Stomach (tissue), 9 donors: ENCODE measurements around the gene HOMER1. TPM values are rescaled to one million over a fixed set of nuclear protein-coding genes. Genes with fewer than 3 reads are reported as not detected.

Experiments used
- DNase-seq, 2 donors: peaks; one replicate each; pipeline versions ENCODE4 v3.0.0 to v3.0.0-alpha.2; 2013 to 2019
- H3K27ac ChIP-seq, 5 donors: fragments of 200-600 bp in 4 of 5; sonication (generic) in 4 of 5; one replicate each; pipeline ENCODE4 v1.5.1; 2013 to 2019; ENCODE audit warnings: mild to moderate bottlenecking in 1 of 5, moderate library complexity in 1 of 5
- H3K27me3 ChIP-seq, 3 donors: fragments of 200-600 bp; sonication (generic); one replicate each; pipeline ENCODE4 v1.5.1; 2017 to 2019; ENCODE audit warnings: mixed run types in 1 of 3
- H3K36me3 ChIP-seq, 4 donors: fragments of 200-600 bp; sonication (generic); 1 replicate in 3 of 4; 2 replicates in 1 of 4; pipeline ENCODE4 v1.5.1; 2016 to 2019
- H3K4me1 ChIP-seq, 4 donors: fragments of 200-600 bp; sonication (generic); one replicate each; pipeline ENCODE4 v1.5.1; 2016 to 2019
- H3K4me3 ChIP-seq, 4 donors: fragments of 200-600 bp; sonication (generic) in 3 of 4; one replicate each; pipeline ENCODE4 v1.5.1; 2016 to 2019; ENCODE audit warnings: mild to moderate bottlenecking in 1 of 4
- H3K9me3 ChIP-seq, 4 donors: fragments of 200-600 bp; sonication (generic); one replicate each; pipeline ENCODE4 v1.5.1; 2016 to 2019
- CTCF ChIP-seq, 7 experiments: fragments of 450-650 bp in 4 of 7; fragments of 200-600 bp in 3 of 7; sonication (generic) in 3 of 7; IDR thresholded peaks; one replicate each; pipeline ENCODE4 v1.5.1; 2016 to 2019; ENCODE audit warnings: antibody characterized with exemption in 7 of 7, control low read depth in 2 of 7, mild to moderate bottlenecking in 1 of 7
- EP300 ChIP-seq: sonication (generic); formaldehyde crosslinking; IDR thresholded peaks from one replicate; pipeline ENCODE4 v1.6.1; 2017; ENCODE audit warnings: antibody characterized with exemption
- POLR2A ChIP-seq, 4 donors: fragments of 450-650 bp; IDR thresholded peaks; one replicate each; pipeline ENCODE4 v1.6.1; 2016; ENCODE audit warnings: antibody characterized with exemption in 4 of 4, control low read depth in 2 of 4, mild to moderate bottlenecking in 1 of 4, moderate library complexity in 1 of 4
- POLR2AphosphoS5 ChIP-seq, 3 donors: sonication (generic); formaldehyde crosslinking; IDR thresholded peaks; one replicate each; pipeline ENCODE4 v1.6.1; 2016; ENCODE audit warnings: antibody characterized with exemption in 3 of 3
- WGBS, 5 donors: extraction: QIAGEN DNeasy Blood & Tissue Kit in 3 of 5; methylation state at CpG; one replicate each; pipeline versions ENCODE4 v1.1.5 to v1.1.7; 2013 to 2018; 5-methylcytosine and 5-hydroxymethylcytosine counted together
- intact Hi-C: fragments of 100-400 bp; cut with DNase I; formaldehyde crosslinking; loops from one replicate; pipeline ENCODE4 v1.15.1; 2023; ENCODE audit warnings: low total_unique reads
- polyA plus RNA-seq, 3 donors: library from polyadenylated mRNA; stranded (reverse); fragments of 200-250 nt; gene quantifications; one replicate each; pipeline ENCODE4 v1.2.3, GENCODE V29; 2013
- total RNA-seq, 5 donors: library from RNA; depleted of rRNA; stranded (reverse); fragments of >200 nt; gene quantifications; one replicate each; pipeline versions ENCODE4 v1.1.0 to v1.2.3, GENCODE V29; 2014 to 2016
- donor health status: healthy with polysubstance abuse.
- donor health status: Bipolar disorder and iron deficiency.
- donor health status: healthy.

HOMER1 gene
- total and polyA plus RNA-seq, 8 donors, result 0.85 to 21.6 (median 3.7) TPM

- TF ChIP-seq CTCF (IDR thresholded peaks at IDR 0.05), result no peak
- no peak for TF ChIP-seq POLR2A (IDR thresholded peaks at IDR 0.05)
- no peak for TF ChIP-seq POLR2AphosphoS5 (IDR thresholded peaks at IDR 0.05)
- no peak for TF ChIP-seq EP300
- Histone ChIP-seq H3K9me3 (no peaks in the 10 kb centered on the region), H3K4me3 (no peak overlapping the region), H3K27me3 (no peaks in the 10 kb centered on the region), H3K4me1 (no peaks in the 10 kb centered on the region), H3K36me3 (no peaks in the 10 kb centered on the region), H3K27ac (no peak overlapping the region)
- DNase-seq, result no peak
- intact Hi-C loops, result no loop called here
- 84 to 91% (median 89%) methylated on average over 10 of the region's 10 CpGs for WGBS, 5 donors
These were observed 164.9 kb downstream of the HOMER1 start for GRCh38 chr5:79349047-79349446.

DNA sequence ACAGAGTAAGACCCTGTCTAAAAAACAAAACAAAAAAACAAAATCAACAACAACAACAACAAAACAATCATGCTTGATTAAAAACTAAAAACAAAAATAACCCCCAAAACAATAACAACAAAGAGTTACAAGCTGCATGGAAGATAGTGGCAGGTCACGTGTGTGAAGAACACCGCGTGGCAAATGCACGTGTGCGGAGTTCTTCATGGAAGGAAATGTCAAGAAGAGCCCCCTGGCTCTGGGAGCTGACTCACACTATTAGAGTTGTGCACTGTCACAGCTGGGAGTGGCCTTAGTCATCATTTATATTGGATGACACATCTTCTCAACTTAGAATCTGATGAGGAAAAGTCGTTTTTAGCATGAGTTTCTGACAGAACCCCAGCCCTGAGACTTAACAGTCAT is 167.5 kb downstream of the HOMER1 start:
- WGBS, 5 donors, result 86 to 93% (median 92%) methylated on average over 6 of the region's 6 CpGs
- DNase-seq, result no peak
- intact Hi-C loops, result no loop called here

GRCh38 chr5:79333852-79334557 is 179.9 kb downstream of the HOMER1 start:
- Histone ChIP-seq H3K9me3 (peaks cover 0 to 5% (median 0%) of the 10 kb centered on the region in 4 donors), H3K4me1 (no peaks in the 10 kb centered on the region), H3K4me3 (no peak overlapping the region), H3K36me3 (no peaks in the 10 kb centered on the region), H3K27ac (no peak overlapping the region), H3K27me3 (no peaks in the 10 kb centered on the region)
- no peak for DNase-seq
- TF ChIP-seq EP300 (no peak), POLR2A (IDR thresholded peaks at IDR 0.05) (no peak), CTCF (IDR thresholded peaks at IDR 0.05) (no peak), POLR2AphosphoS5 (IDR thresholded peaks at IDR 0.05) (no peak)
- 73 to 85% (median 74%) methylated on average over 10 of the region's 10 CpGs for WGBS, 5 donors
- intact Hi-C loops, result no loop called here

More for the DNA sequence above, 167.5 kb downstream of the HOMER1 start:
- TF ChIP-seq EP300 (no peak), CTCF (IDR thresholded peaks at IDR 0.05) (no peak), POLR2A (IDR thresholded peaks at IDR 0.05) (no peak), POLR2AphosphoS5 (IDR thresholded peaks at IDR 0.05) (no peak)
- H3K36me3 ChIP-seq, result no peaks in the 10 kb centered on the region
- H3K27me3 ChIP-seq, result no peaks in the 10 kb centered on the region
- H3K9me3 ChIP-seq, result no peaks in the 10 kb centered on the region
- no peaks in the 10 kb centered on the region for H3K4me1 ChIP-seq
- H3K4me3 ChIP-seq, result no peak overlapping the region
- H3K27ac ChIP-seq, result no peak overlapping the region

DNA sequence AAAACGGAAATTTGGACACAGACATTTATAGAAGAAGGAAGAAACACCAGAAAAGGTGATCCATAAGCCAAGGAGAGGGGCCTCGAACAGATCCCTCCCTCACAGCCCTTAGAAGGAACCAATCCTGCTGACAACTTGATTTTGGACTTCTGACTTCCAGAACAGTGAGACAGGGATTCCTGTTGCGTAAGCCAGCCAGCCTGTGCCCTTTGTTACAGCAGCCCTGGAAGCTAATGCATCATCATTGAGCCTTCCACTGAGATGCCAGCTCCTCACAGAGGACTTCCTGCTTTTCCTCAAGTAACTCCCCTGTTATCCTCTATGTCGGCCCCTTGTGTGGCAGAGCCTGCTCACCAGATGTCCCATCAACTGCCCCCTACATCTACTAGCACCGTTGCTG is 183.9 kb downstream of the HOMER1 start:
- Histone ChIP-seq H3K4me1 (no peaks in the 10 kb centered on the region), H3K9me3 (no peaks in the 10 kb centered on the region), H3K4me3 (no peak overlapping the region), H3K27ac (no peak overlapping the region), H3K36me3 (no peaks in the 10 kb centered on the region), H3K27me3 (no peaks in the 10 kb centered on the region)
- TF ChIP-seq EP300 (no peak), POLR2A (IDR thresholded peaks at IDR 0.05) (no peak)
- intact Hi-C loops, result no loop called here
- DNase-seq, result no peak
- 66 to 83% (median 82%) methylated on average over 5 of the region's 5 CpGs for WGBS, 5 donors

DNA sequence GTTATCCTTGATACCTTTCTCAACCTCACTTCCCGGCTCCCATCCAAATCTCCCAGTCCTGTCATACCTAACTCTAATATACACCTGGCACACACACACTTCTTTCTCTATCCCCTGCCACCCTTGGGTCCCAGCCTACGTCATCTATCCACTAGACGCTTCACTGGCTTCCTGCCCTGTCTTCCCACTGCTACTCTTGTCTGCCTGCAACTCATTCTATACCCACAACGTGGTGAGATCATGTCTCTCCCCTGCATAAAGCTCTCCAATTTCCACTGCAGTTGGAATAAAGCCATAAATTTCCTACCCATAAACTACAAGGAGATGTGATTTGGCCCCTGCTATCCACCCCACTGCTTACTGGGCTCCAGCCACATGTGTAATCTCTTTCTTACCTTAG is 184.5 kb downstream of the HOMER1 start:
- no peak for DNase-seq
- no peak overlapping the region for H3K27ac ChIP-seq
- no peak overlapping the region for H3K4me3 ChIP-seq
- whole genome bisulfite sequencing, 5 donors, result 79 to 92% (median 87%) methylated on average over 4 of the region's 4 CpGs
- no peaks in the 10 kb centered on the region for H3K9me3 ChIP-seq
- intact Hi-C loops, result no loop called here
- no peak for TF ChIP-seq CTCF (IDR thresholded peaks at IDR 0.05)
- TF ChIP-seq POLR2A (IDR thresholded peaks at IDR 0.05), result no peak
- TF ChIP-seq POLR2AphosphoS5 (IDR thresholded peaks at IDR 0.05), result no peak
- no peak for TF ChIP-seq EP300
- H3K27me3 ChIP-seq, result no peaks in the 10 kb centered on the region
- H3K36me3 ChIP-seq, result no peaks in the 10 kb centered on the region
- H3K4me1 ChIP-seq, result no peaks in the 10 kb centered on the region
